GM12878 (cell line): ENCODE data around the gene STEAP3. TPM values are rescaled to one million over a fixed set of nuclear protein-coding genes. Genes with fewer than 3 reads are reported as not detected.

Experiments used
- ATAC-seq: fragments of 200-7000 bp; cut with Tn5 transposase; 3 replicates; pipeline ENCODE4 v1.9.1; 2020; ENCODE audit warnings: mild to moderate bottlenecking, moderate library complexity
- BruUV-seq: library from RNA; stranded (reverse); fragments of 400-500 nt; replicated peaks from 2 replicates; lab custom pipeline; 2021; lab: Mats Ljungman, UMichigan
- CTCF ChIA-PET: fragments of 300-600 bp; sonication (Branson Sonifier 250); formaldehyde crosslinking; extraction: SDS; loops from one replicate; lab custom pipeline; 2021; ENCODE audit warnings: inconsistent platforms; lab: Yijun Ruan, JAX
- POLR2A ChIA-PET: fragments of 350-600 bp; formaldehyde crosslinking; extraction: SDS; loops from one replicate; lab custom pipeline; 2021; ENCODE audit warnings: inconsistent platforms; lab: Charles Lee
- RAD21 ChIA-PET: fragments of 300-600 bp; sonication (Branson Sonifier 250); formaldehyde crosslinking; loops from one replicate; lab custom pipeline; 2023; ENCODE audit warnings: antibody characterized with exemption; ENCODE audit not compliant: unreplicated experiment; lab: Charles Lee
- SMC1A ChIA-PET: fragments of 300-600 bp; sonication (Branson Sonifier 250); formaldehyde crosslinking; loops from one replicate; lab custom pipeline; 2023; ENCODE audit not compliant: unreplicated experiment, uncharacterized antibody; lab: Charles Lee
- DNase-seq: peaks from one replicate; pipeline ENCODE4 v3.0.0-alpha.2; 2011; ENCODE audit warnings: low read depth, low spot score
- FAIRE-seq: peaks from 3 replicates; lab custom pipeline; 2011; peaks lifted over from hg19 to GRCh38; lab: Jason Lieb, UNC
- H2AFZ ChIP-seq: 2 replicates; pipeline ENCODE4 v1.6.0; 2011; ENCODE audit warnings: low read depth, low read length, control low read depth; ENCODE audit not compliant: control insufficient read depth
- H3K27ac ChIP-seq: 2 replicates; pipeline ENCODE4 v1.5.1; 2011; ENCODE audit warnings: control low read depth; ENCODE audit not compliant: control insufficient read depth, insufficient read depth
- H3K27me3 ChIP-seq, 2 experiments: replicated peaks in 1 of 2; 2 replicates each; pipeline versions ENCODE4 v1.6.0 to v1.6.1; 2011; ENCODE audit warnings: low read length in 1 of 2; ENCODE audit not compliant: control insufficient read depth in 2 of 2, insufficient read depth in 2 of 2
- H3K36me3 ChIP-seq, 2 experiments: 2 replicates each; pipeline ENCODE4 v1.5.1; 2011; ENCODE audit warnings: low read length in 1 of 2; ENCODE audit not compliant: control insufficient read depth in 2 of 2, insufficient read depth in 2 of 2
- H3K4me1 ChIP-seq: 2 replicates; pipeline ENCODE4 v1.6.1; 2011; ENCODE audit warnings: mild to moderate bottlenecking, low read length, moderate library complexity, mixed read lengths; ENCODE audit not compliant: control insufficient read depth, insufficient read depth
- H3K4me2 ChIP-seq: 2 replicates; pipeline ENCODE4 v1.6.0; 2011; ENCODE audit warnings: control low read depth; ENCODE audit not compliant: control insufficient read depth, insufficient read depth
- H3K4me3 ChIP-seq: fragments of 200-600 bp; sonication (generic); 2 replicates; pipeline ENCODE4 v1.5.1; 2016
- H3K79me2 ChIP-seq: 2 replicates; pipeline ENCODE4 v1.6.0; 2011; ENCODE audit warnings: low read length; ENCODE audit not compliant: control insufficient read depth, insufficient read depth
- H3K9ac ChIP-seq: 2 replicates; pipeline ENCODE4 v1.8.0; 2011; ENCODE audit warnings: low read length, control low read depth, mixed read lengths; ENCODE audit not compliant: control insufficient read depth, insufficient read depth
- H3K9me3 ChIP-seq: replicated peaks from 3 replicates; pipeline ENCODE4 v1.5.1; 2011; ENCODE audit warnings: mild to moderate bottlenecking, low read length; ENCODE audit not compliant: control insufficient read depth, insufficient read depth
- H4K20me1 ChIP-seq: 2 replicates; pipeline ENCODE4 v1.6.0; 2011; ENCODE audit not compliant: control insufficient read depth, insufficient read depth
- ASH2L ChIP-seq: fragments of 300-600, 200-600 bp; sonication (generic); IDR thresholded peaks from 2 replicates; pipeline ENCODE4 v1.6.1; 2017; ENCODE audit warnings: low read depth, mild to moderate bottlenecking, borderline replicate concordance
- ATF2 ChIP-seq: IDR thresholded peaks from 2 replicates; pipeline ENCODE4 v1.6.1; 2012; ENCODE audit warnings: low read length, inconsistent platforms
- ETV6 ChIP-seq, 2 experiments: fragments of 450-650 bp in 1 of 2; IDR thresholded peaks in 1 of 2; conservative IDR thresholded peaks in 1 of 2; 2 replicates each; pipeline ENCODE4 v1.6.1; 2014; ENCODE audit warnings: antibody characterized with exemption in 1 of 2, borderline replicate concordance in 1 of 2, low read depth in 1 of 2, mild to moderate bottlenecking in 1 of 2, moderate library complexity in 1 of 2
- FOXK2 ChIP-seq: fragments of 450-650 bp; IDR thresholded peaks from 2 replicates; pipeline ENCODE4 v1.6.1; 2017; ENCODE audit warnings: mild to moderate bottlenecking, moderate library complexity
- LARP7 ChIP-seq: fragments of 450-650 bp; IDR thresholded peaks from 2 replicates; pipeline ENCODE4 v1.6.1; 2017; ENCODE audit warnings: mild to moderate bottlenecking
- MLLT1 ChIP-seq: fragments of 450-650 bp; IDR thresholded peaks from 2 replicates; pipeline ENCODE4 v1.6.1; 2016; ENCODE audit warnings: mild to moderate bottlenecking
- MTA3 ChIP-seq: IDR thresholded peaks from 2 replicates; pipeline ENCODE4 v1.6.1; 2012; ENCODE audit warnings: low read length, inconsistent platforms, borderline replicate concordance
- NBN ChIP-seq: fragments of 450-650 bp; IDR thresholded peaks from 2 replicates; pipeline ENCODE4 v1.6.1; 2016
- NFXL1 ChIP-seq: fragments of 450-650 bp; IDR thresholded peaks from 2 replicates; pipeline ENCODE4 v1.6.1; 2017; ENCODE audit warnings: antibody characterized with exemption, mild to moderate bottlenecking, borderline replicate concordance
- PAX8 ChIP-seq: fragments of 450-650 bp; IDR thresholded peaks from 2 replicates; pipeline ENCODE4 v1.6.1; 2017; ENCODE audit warnings: mild to moderate bottlenecking, moderate library complexity
- RB1 ChIP-seq: fragments of 450-650 bp; formaldehyde crosslinking; IDR thresholded peaks from 2 replicates; pipeline ENCODE4 v1.6.1; 2017; ENCODE audit warnings: mild to moderate bottlenecking, borderline replicate concordance
- SIN3A ChIP-seq: IDR thresholded peaks from 2 replicates; pipeline ENCODE4 v1.6.1; 2012; ENCODE audit warnings: low read depth, low read length, improper control_type of control experiment
- SMAD5 ChIP-seq: IDR thresholded peaks from 2 replicates; pipeline ENCODE4 v1.6.1; 2016; ENCODE audit warnings: antibody characterized with exemption, low read depth
- STAT3 ChIP-seq: IDR thresholded peaks from 2 replicates; pipeline ENCODE4 v1.6.1; 2011; ENCODE audit warnings: low read depth, low read length, improper control_type of control experiment
- TAF1 ChIP-seq: IDR thresholded peaks from 2 replicates; pipeline ENCODE4 v1.6.1; 2011; ENCODE audit warnings: mild to moderate bottlenecking, low read depth, low read length, borderline replicate concordance
- YY1 ChIP-seq: IDR thresholded peaks from 2 replicates; pipeline ENCODE4 v1.6.1; 2011; ENCODE audit warnings: low read depth, mild to moderate bottlenecking, low read length
- WGBS: methylation state at CpG from one replicate; pipeline ENCODE4 v1.1.6; 2016; ENCODE audit warnings: low lambda C conversion rate; ENCODE audit not compliant: insufficient replicate concordance, insufficient coverage; ENCODE audit errors: missing lambda C conversion rate; 5-methylcytosine and 5-hydroxymethylcytosine counted together
- in situ Hi-C: fragments of 300-500 bp; cut with MboI; formaldehyde crosslinking; loops from 9 replicates; pipeline ENCODE4 v1.14.3; 2018; ENCODE audit warnings: mixed read lengths
- intact Hi-C: fragments of 100-400 bp; cut with micrococcal nuclease; formaldehyde crosslinking; loops from one replicate; pipeline ENCODE4 v1.14.2; 2022; ENCODE audit not compliant: unreplicated experiment
- polyA plus RNA-seq, 11 experiments: library from polyadenylated mRNA; depleted of rRNA in 4 of 11; unstranded in 6 of 11; stranded (reverse) in 5 of 11; fragments of >200 nt; fragmentation: Nextera tagmentation in 4 of 11; fragmentation: Illumina TruSeq in 1 of 11; extraction: Ambion mirVana in 4 of 11; extraction: Trizol in 1 of 11; gene quantifications; 1 replicate in 1 of 11; 2 replicates in 10 of 11; pipeline versions ENCODE4 v1.2.1 to v1.2.3, GENCODE V29; 2011 to 2016; ENCODE audit warnings: inconsistent platforms in 2 of 11, missing spikeins in 2 of 11, low read depth in 1 of 11
- total RNA-seq, 4 experiments: library from RNA; depleted of rRNA in 3 of 4; stranded (reverse); fragments of >200 nt in 3 of 4; fragmentation: Illumina TruSeq in 1 of 4; extraction: Trizol in 1 of 4; gene quantifications; 2 replicates each; pipeline versions ENCODE4 v1.2.1 to v1.2.3, GENCODE V29; 2013 to 2021
- TF ChIP-seq, protein P1 (sequence below): IDR thresholded peaks from 2 replicates; pipeline ENCODE4 v1.6.1; 2011; ENCODE audit warnings: borderline replicate concordance, low read depth, mild to moderate bottlenecking, moderate library complexity, mixed read lengths, low read length; ENCODE audit not compliant: insufficient read depth; ENCODE audit errors: extremely low read length
- TF ChIP-seq, protein P2 (sequence below): fragments of 450-650 bp; IDR thresholded peaks from 2 replicates; pipeline ENCODE4 v1.6.1; 2016; ENCODE audit warnings: mild to moderate bottlenecking
- TF ChIP-seq, protein P3 (sequence below): fragments of 450-650 bp; IDR thresholded peaks from 2 replicates; pipeline ENCODE4 v1.6.1; 2017; ENCODE audit warnings: borderline replicate concordance

STEAP3 gene
- total and polyA plus RNA-seq, 10 of the 15 experiments (the other 5 are each of a cell fraction or from before 2014, with no cell fraction given): 0.42 to 8.3 (median 4.8) TPM

DNA sequence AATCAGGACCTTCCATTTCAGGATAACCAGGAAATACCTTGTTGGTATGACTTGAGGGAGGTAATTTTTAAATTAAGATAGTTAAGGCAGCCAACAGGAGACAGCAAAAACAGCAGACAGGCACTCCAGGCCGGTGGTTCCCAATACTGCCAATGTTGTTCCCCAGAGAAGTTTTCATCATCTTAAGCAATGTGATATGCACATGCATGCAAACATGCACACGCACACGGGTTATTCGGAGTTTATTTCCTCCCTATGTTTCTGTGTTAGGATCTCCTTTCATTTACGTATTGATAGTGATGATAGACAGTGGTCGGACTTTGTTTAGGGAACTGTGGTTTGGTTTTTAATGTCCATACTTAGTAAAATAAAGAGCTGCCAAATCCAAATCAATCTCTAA lies 55.3 kb downstream of the STEAP3 start:
- in situ Hi-C loops: no loop called here
- POLR2A ChIA-PET: no interaction called here
- no peak for TF ChIP-seq ETV6 (conservative IDR thresholded peaks at IDR 0.05 in 1 of 2, IDR thresholded peaks at IDR 0.05 in 1 of 2; ENCODE audit: borderline replicate concordance in 1 of 2, low read depth in 1 of 2)
- TF ChIP-seq, protein P1, sequence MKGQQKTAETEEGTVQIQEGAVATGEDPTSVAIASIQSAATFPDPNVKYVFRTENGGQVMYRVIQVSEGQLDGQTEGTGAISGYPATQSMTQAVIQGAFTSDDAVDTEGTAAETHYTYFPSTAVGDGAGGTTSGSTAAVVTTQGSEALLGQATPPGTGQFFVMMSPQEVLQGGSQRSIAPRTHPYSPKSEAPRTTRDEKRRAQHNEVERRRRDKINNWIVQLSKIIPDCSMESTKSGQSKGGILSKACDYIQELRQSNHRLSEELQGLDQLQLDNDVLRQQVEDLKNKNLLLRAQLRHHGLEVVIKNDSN: no peak
- TF ChIP-seq SIN3A: no peak
- TF ChIP-seq FOXK2: no peak
- TF ChIP-seq PAX8: no peak
- TF ChIP-seq NFXL1: no peak
- no peak for TF ChIP-seq LARP7
- no peak for TF ChIP-seq STAT3
- TF ChIP-seq NBN: no peak
- TF ChIP-seq, protein P2, sequence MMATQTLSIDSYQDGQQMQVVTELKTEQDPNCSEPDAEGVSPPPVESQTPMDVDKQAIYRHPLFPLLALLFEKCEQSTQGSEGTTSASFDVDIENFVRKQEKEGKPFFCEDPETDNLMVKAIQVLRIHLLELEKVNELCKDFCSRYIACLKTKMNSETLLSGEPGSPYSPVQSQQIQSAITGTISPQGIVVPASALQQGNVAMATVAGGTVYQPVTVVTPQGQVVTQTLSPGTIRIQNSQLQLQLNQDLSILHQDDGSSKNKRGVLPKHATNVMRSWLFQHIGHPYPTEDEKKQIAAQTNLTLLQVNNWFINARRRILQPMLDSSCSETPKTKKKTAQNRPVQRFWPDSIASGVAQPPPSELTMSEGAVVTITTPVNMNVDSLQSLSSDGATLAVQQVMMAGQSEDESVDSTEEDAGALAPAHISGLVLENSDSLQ: no peak
- TF ChIP-seq SMAD5: no peak
- no peak for TF ChIP-seq YY1
- TF ChIP-seq MTA3: no peak
- TF ChIP-seq MLLT1: no peak
- TF ChIP-seq ASH2L: no peak
- TF ChIP-seq, protein P3, sequence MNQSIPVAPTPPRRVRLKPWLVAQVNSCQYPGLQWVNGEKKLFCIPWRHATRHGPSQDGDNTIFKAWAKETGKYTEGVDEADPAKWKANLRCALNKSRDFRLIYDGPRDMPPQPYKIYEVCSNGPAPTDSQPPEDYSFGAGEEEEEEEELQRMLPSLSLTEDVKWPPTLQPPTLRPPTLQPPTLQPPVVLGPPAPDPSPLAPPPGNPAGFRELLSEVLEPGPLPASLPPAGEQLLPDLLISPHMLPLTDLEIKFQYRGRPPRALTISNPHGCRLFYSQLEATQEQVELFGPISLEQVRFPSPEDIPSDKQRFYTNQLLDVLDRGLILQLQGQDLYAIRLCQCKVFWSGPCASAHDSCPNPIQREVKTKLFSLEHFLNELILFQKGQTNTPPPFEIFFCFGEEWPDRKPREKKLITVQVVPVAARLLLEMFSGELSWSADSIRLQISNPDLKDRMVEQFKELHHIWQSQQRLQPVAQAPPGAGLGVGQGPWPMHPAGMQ: no peak
- no peak for TF ChIP-seq RB1
- TF ChIP-seq TAF1: no peak
- no peak for TF ChIP-seq ATF2

More for the DNA sequence above, 55.3 kb downstream of the STEAP3 start:
- no peak for DNase-seq
- SMC1A ChIA-PET: interaction anchor here (1.3 kb wide), 1 partner anchor 111 kb away, joined by 3 read pairs; no protein-coding TSS in a partner anchor
- Histone ChIP-seq H4K20me1 (no peaks in the 10 kb centered on the region), H3K79me2 (no peaks in the 10 kb centered on the region), H3K27ac (no peak overlapping the region), H3K4me3 (no peak overlapping the region), H3K9me3 (no peaks in the 10 kb centered on the region), H3K27me3 (no peaks in the 10 kb centered on the region), H3K36me3 (no peaks in the 10 kb centered on the region), H3K4me2 (no peak overlapping the region), H2AFZ (no peak overlapping the region), H3K9ac (no peak overlapping the region), H3K4me1 (no peaks in the 10 kb centered on the region)
- FAIRE-seq: no peak
- CTCF ChIA-PET: no interaction called here
- RAD21 ChIA-PET: no interaction called here
- no peak for ATAC-seq
- no TSS peak for BruUV-seq
- intact Hi-C loops: no loop called here
- WGBS: 93% methylated on average over 6 of the region's 6 CpGs
